Astrocyte (in vitro differentiated cells and primary cell): ENCODE results near the gene APOB. TPM values are rescaled to one million over a fixed set of nuclear protein-coding genes. Genes with fewer than 3 reads are reported as not detected.

Experiments
- DNase-seq: peaks from one replicate; pipeline ENCODE4 v3.0.0-alpha.2; 2010; ENCODE audit warnings: low read depth
- FAIRE-seq: peaks from 2 replicates; lab custom pipeline; 2011; peaks lifted over from hg19 to GRCh38; lab: Jason Lieb, UNC
- H2AFZ ChIP-seq: 2 replicates; pipeline ENCODE4 v1.6.0; 2012; ENCODE audit warnings: low read depth, low read length, inconsistent platforms
- H3K27ac ChIP-seq: 2 replicates; pipeline ENCODE4 v1.5.1; 2011; ENCODE audit warnings: low read depth, low read length, inconsistent platforms
- H3K27me3 ChIP-seq: 2 replicates; pipeline ENCODE4 v1.6.0; 2011; ENCODE audit warnings: low read length, inconsistent platforms; ENCODE audit not compliant: insufficient read depth
- H3K36me3 ChIP-seq: 2 replicates; pipeline ENCODE4 v1.5.1; 2011; ENCODE audit warnings: low read length, inconsistent platforms; ENCODE audit not compliant: insufficient read depth
- H3K4me1 ChIP-seq: 2 replicates; pipeline ENCODE4 v1.5.1; 2011; ENCODE audit warnings: low read length, inconsistent platforms; ENCODE audit not compliant: insufficient read depth
- H3K4me2 ChIP-seq: 2 replicates; pipeline ENCODE4 v1.6.0; 2012; ENCODE audit warnings: low read length, inconsistent platforms
- H3K4me3 ChIP-seq: 2 replicates; pipeline ENCODE4 v1.5.1; 2011; ENCODE audit warnings: low read depth, mild to moderate bottlenecking, low read length, inconsistent platforms; ENCODE audit not compliant: insufficient read depth
- H3K79me2 ChIP-seq: 2 replicates; pipeline ENCODE4 v1.6.0; 2012; ENCODE audit warnings: mild to moderate bottlenecking, low read length, inconsistent platforms; ENCODE audit not compliant: insufficient read depth
- H3K9ac ChIP-seq: 2 replicates; pipeline ENCODE4 v1.6.0; 2012; ENCODE audit warnings: mild to moderate bottlenecking, low read length, inconsistent platforms
- H3K9me3 ChIP-seq: 2 replicates; pipeline ENCODE4 v1.5.1; 2012; ENCODE audit warnings: low read depth, mild to moderate bottlenecking, low read length, inconsistent platforms; ENCODE audit not compliant: insufficient read depth
- H4K20me1 ChIP-seq: 2 replicates; pipeline ENCODE4 v1.6.0; 2012; ENCODE audit warnings: low read length, inconsistent platforms; ENCODE audit not compliant: insufficient read depth
- H3K27ac Mint-ChIP-seq: one replicate; pipeline ENCODE4 v1.8.0; 2021; ENCODE audit warnings: mild to moderate bottlenecking, mixed read lengths; ENCODE audit not compliant: unreplicated experiment
- H3K27me3 Mint-ChIP-seq: one replicate; pipeline ENCODE4 v1.8.0; 2021; ENCODE audit warnings: low read depth, mixed read lengths; ENCODE audit not compliant: unreplicated experiment
- H3K36me3 Mint-ChIP-seq: one replicate; pipeline ENCODE4 v1.8.0; 2021; ENCODE audit warnings: low read depth, mixed read lengths; ENCODE audit not compliant: unreplicated experiment
- H3K4me1 Mint-ChIP-seq: one replicate; pipeline ENCODE4 v1.8.0; 2021; ENCODE audit warnings: low read depth, mixed read lengths; ENCODE audit not compliant: unreplicated experiment
- H3K4me3 Mint-ChIP-seq: one replicate; pipeline ENCODE4 v1.8.0; 2021; ENCODE audit warnings: mild to moderate bottlenecking, moderate library complexity, mixed read lengths; ENCODE audit not compliant: unreplicated experiment
- H3K9me3 Mint-ChIP-seq: one replicate; pipeline ENCODE4 v1.8.0; 2021; ENCODE audit warnings: mild to moderate bottlenecking, mixed read lengths; ENCODE audit not compliant: unreplicated experiment
- EZH2 ChIP-seq: IDR thresholded peaks from 2 replicates; pipeline ENCODE4 v1.6.1; 2012; ENCODE audit warnings: mild to moderate bottlenecking, low read length, inconsistent platforms; ENCODE audit not compliant: insufficient read depth
- total RNA-seq: library from RNA; stranded (reverse); gene quantifications from 2 replicates; pipeline ENCODE4 v1.2.1, GENCODE V29; 2021
- TF ChIP-seq, protein P1 (sequence below): IDR thresholded peaks from 2 replicates; pipeline ENCODE4 v1.5.1; 2011; ENCODE audit warnings: low read depth, mild to moderate bottlenecking, inconsistent platforms, low read length, moderate library complexity; ENCODE audit not compliant: insufficient read depth

The APOB gene
- total RNA-seq, 1 donor from 2014 or later: 0.05 TPM

DNA sequence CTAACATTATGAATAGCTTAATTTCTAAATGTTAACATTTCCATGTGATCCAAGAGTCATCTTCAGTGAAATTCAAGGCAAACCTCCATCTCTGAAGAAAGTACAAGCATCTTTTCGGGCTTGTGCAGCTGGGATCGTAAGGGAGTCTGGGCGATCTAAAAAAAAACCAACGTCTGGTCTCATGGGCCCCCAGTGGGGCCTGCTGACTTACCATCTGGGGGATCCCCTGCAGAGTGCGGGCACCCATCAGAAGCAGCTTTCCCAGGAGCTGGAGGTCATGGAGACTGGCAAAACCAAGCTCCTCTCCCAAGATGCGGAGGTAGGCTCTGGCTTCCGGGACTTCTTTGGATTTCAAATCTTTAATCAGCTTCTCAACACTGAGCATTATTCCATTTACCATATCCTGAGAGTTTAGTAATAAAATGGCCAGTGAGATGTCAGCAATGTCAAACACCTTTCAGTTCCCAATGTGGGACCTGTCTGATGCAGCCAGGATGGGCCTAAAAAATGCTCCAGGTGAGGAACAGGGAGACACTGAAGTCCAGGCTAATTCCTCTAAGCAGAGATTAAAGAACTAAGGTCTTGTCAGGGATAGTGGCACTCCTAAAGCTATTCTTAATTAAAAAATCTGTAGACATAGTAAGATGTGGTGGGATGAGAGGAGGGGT, 19.0 kb downstream of the APOB start:
- TF ChIP-seq EZH2: no peak
- TF ChIP-seq, protein P1, sequence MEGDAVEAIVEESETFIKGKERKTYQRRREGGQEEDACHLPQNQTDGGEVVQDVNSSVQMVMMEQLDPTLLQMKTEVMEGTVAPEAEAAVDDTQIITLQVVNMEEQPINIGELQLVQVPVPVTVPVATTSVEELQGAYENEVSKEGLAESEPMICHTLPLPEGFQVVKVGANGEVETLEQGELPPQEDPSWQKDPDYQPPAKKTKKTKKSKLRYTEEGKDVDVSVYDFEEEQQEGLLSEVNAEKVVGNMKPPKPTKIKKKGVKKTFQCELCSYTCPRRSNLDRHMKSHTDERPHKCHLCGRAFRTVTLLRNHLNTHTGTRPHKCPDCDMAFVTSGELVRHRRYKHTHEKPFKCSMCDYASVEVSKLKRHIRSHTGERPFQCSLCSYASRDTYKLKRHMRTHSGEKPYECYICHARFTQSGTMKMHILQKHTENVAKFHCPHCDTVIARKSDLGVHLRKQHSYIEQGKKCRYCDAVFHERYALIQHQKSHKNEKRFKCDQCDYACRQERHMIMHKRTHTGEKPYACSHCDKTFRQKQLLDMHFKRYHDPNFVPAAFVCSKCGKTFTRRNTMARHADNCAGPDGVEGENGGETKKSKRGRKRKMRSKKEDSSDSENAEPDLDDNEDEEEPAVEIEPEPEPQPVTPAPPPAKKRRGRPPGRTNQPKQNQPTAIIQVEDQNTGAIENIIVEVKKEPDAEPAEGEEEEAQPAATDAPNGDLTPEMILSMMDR: no peak
- Mint-ChIP-seq H3K4me3 (no peak overlapping the region), H3K4me1 (no peaks in the 10 kb centered on the region), H3K27me3 (peaks cover 29% of the 10 kb centered on the region), H3K9me3 (no peaks in the 10 kb centered on the region), H3K36me3 (no peaks in the 10 kb centered on the region), H3K27ac (no peak overlapping the region)
- H3K4me2 ChIP-seq: no peak overlapping the region
- H3K36me3 ChIP-seq: no peaks in the 10 kb centered on the region
- no peak for DNase-seq
- no peak overlapping the region for H2AFZ ChIP-seq
- H3K79me2 ChIP-seq: no peaks in the 10 kb centered on the region
- H3K9ac ChIP-seq: no peak overlapping the region
- H3K27me3 ChIP-seq: no peaks in the 10 kb centered on the region
- H3K27ac ChIP-seq: no peak overlapping the region
- H3K4me1 ChIP-seq: no peaks in the 10 kb centered on the region
- H3K4me3 ChIP-seq: no peak overlapping the region
- H3K9me3 ChIP-seq: no peaks in the 10 kb centered on the region
- FAIRE-seq: no peak
- no peaks in the 10 kb centered on the region for H4K20me1 ChIP-seq

DNA sequence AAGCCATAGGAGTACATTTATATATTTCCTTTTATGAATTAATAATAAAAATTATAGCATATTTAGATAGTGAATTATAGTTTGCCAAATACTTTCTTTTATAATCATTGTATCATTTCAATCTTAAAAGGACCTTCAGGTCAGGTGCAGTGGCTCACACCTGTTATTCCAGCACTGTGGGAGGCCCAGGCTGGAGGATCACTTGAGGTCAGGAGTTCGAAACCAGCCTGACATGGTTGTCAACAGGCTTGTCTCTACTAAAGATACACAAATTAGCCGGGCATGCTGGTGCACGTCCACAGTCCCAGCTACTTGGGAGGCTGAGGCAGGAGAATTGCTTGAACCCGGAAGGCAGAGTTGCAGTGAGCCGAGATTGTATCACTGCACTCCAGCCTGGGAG, 19.7 kb downstream of the APOB start:
- Histone ChIP-seq H2AFZ (no peak overlapping the region), H3K4me2 (no peak overlapping the region), H3K9ac (no peak overlapping the region), H3K4me1 (no peaks in the 10 kb centered on the region), H4K20me1 (no peaks in the 10 kb centered on the region), H3K27me3 (no peaks in the 10 kb centered on the region), H3K36me3 (no peaks in the 10 kb centered on the region), H3K79me2 (no peaks in the 10 kb centered on the region), H3K9me3 (peaks cover 3% of the 10 kb centered on the region), H3K27ac (no peak overlapping the region), H3K4me3 (no peak overlapping the region)
- DNase-seq (no peak), FAIRE-seq (no peak)
- H3K36me3 Mint-ChIP-seq: no peaks in the 10 kb centered on the region
- no peak overlapping the region for H3K27ac Mint-ChIP-seq
- no peak overlapping the region for H3K4me3 Mint-ChIP-seq
- H3K27me3 Mint-ChIP-seq: peaks cover 28% of the 10 kb centered on the region
- H3K4me1 Mint-ChIP-seq: no peaks in the 10 kb centered on the region
- no peaks in the 10 kb centered on the region for H3K9me3 Mint-ChIP-seq
- no peak for TF ChIP-seq EZH2
- TF ChIP-seq, protein P1: no peak

GRCh38 chr2:21023419-21024181, 20.3 kb downstream of the APOB start:
- peaks cover 22% of the 10 kb centered on the region for H3K27me3 Mint-ChIP-seq

More at GRCh38 chr2:21023419-21024181, 20.3 kb downstream of the APOB start:
- no peak overlapping the region for H3K4me3 Mint-ChIP-seq
- Histone ChIP-seq H3K36me3 (no peaks in the 10 kb centered on the region), H2AFZ (no peak overlapping the region), H3K9ac (no peak overlapping the region), H3K79me2 (no peaks in the 10 kb centered on the region), H3K4me1 (no peaks in the 10 kb centered on the region), H3K4me3 (no peak overlapping the region), H4K20me1 (no peaks in the 10 kb centered on the region), H3K27ac (no peak overlapping the region), H3K27me3 (no peaks in the 10 kb centered on the region), H3K9me3 (peaks cover 3% of the 10 kb centered on the region), H3K4me2 (no peak overlapping the region)
- TF ChIP-seq EZH2: no peak
- TF ChIP-seq, protein P1: no peak
- no peak for FAIRE-seq
- H3K27ac Mint-ChIP-seq: no peak overlapping the region
- DNase-seq: no peak
- no peaks in the 10 kb centered on the region for H3K9me3 Mint-ChIP-seq
- H3K36me3 Mint-ChIP-seq: no peaks in the 10 kb centered on the region
- no peaks in the 10 kb centered on the region for H3K4me1 Mint-ChIP-seq
